ENCODE measurements around the gene COL11A1.
"Not testable (repeated sequence)": the region's sequence is repeated elsewhere in the genome, so short reads cannot be mapped to it uniquely, and the experiment has no call there.

Gene COL11A1

DNA sequence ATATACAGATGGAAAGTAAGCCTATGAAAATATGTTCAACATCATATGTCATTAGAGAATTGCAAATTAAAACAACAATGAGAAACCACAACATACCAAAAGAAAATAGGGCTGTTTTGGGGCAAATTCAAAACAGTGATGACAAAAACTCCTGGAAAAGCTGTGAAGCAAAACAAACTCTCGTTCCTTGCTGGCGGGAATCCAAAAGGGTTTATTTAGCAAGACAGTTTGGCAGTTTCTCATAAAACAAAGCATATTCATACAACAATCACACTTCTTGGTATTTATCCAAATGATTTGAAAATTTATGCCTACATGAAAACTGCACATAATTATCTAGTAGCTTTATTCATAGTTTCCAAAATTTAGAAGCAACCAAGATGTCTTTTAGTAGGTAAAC, 44.4 kb downstream of the COL11A1 start:
- no peak overlapping the region for H3K27ac ChIP-seq (ENCODE audit: low read depth, low read length)
- H3K4me3 ChIP-seq (ENCODE audit: low read length) = no peak overlapping the region
- no peak overlapping the region for H3K9ac ChIP-seq (ENCODE audit: low read length)
- H3K4me1 ChIP-seq (ENCODE audit: control insufficient read depth, insufficient read depth, low read length) = no peaks in the 10 kb centered on the region
- no peaks in the 10 kb centered on the region for H3K27me3 ChIP-seq (ENCODE audit: control insufficient read depth, insufficient read depth, low read length)
- no peaks in the 10 kb centered on the region for H3K36me3 ChIP-seq (ENCODE audit: control insufficient read depth, insufficient read depth, low read length)

GRCh38 chr1:103058391-103058790, 49.9 kb downstream of the COL11A1 start:
- no peaks in the 10 kb centered on the region for H3K27me3 ChIP-seq (ENCODE audit: control insufficient read depth, insufficient read depth, low read length)
- no peak overlapping the region for H3K9ac ChIP-seq (ENCODE audit: low read length)
- H3K36me3 ChIP-seq (ENCODE audit: control insufficient read depth, insufficient read depth, low read length) = no peaks in the 10 kb centered on the region
- no peaks in the 10 kb centered on the region for H3K4me1 ChIP-seq (ENCODE audit: control insufficient read depth, insufficient read depth, low read length)
- H3K4me3 ChIP-seq (ENCODE audit: low read length) = no peak overlapping the region
- H3K27ac ChIP-seq (ENCODE audit: low read depth, low read length) = no peak overlapping the region

- Histone ChIP-seq H3K27ac (ENCODE audit: low read depth, low read length) (no peak overlapping the region), H3K9ac (ENCODE audit: low read length) (no peak overlapping the region), H3K36me3 (ENCODE audit: control insufficient read depth, insufficient read depth, low read length) (no peaks in the 10 kb centered on the region), H3K4me1 (ENCODE audit: control insufficient read depth, insufficient read depth, low read length) (no peaks in the 10 kb centered on the region), H3K4me3 (ENCODE audit: low read length) (no peak overlapping the region), H3K27me3 (ENCODE audit: control insufficient read depth, insufficient read depth, low read length) (no peaks in the 10 kb centered on the region)
Measured at GRCh38 chr1:103056423-103056822, 51.9 kb downstream of the COL11A1 start.

DNA sequence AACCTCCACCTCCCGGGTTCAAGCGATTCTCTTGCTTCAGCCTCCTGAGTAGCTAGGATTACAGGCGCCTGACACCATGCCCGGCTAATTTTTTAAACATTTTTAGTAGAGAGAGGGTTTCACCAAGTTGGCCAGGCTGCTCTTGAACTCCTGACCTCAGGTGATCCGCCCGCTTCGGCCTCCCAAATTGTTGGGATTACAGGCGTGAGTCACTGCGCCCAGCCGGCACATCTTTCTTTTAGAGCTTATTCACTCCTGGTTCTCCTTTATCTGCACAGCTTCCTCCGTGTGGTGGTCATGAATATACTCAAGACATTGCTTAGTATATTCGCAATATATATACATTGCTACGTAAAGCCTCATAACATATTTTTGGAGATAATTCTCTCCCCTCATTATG, 80.2 kb downstream of the COL11A1 start:
- not testable (repeated sequence) for H3K9ac ChIP-seq (ENCODE audit: low read length); H3K27ac ChIP-seq (ENCODE audit: low read depth, low read length); H3K4me1 ChIP-seq (ENCODE audit: control insufficient read depth, insufficient read depth, low read length); H3K27me3 ChIP-seq (ENCODE audit: control insufficient read depth, insufficient read depth, low read length); H3K36me3 ChIP-seq (ENCODE audit: control insufficient read depth, insufficient read depth, low read length); H3K4me3 ChIP-seq (ENCODE audit: low read length)

DNA sequence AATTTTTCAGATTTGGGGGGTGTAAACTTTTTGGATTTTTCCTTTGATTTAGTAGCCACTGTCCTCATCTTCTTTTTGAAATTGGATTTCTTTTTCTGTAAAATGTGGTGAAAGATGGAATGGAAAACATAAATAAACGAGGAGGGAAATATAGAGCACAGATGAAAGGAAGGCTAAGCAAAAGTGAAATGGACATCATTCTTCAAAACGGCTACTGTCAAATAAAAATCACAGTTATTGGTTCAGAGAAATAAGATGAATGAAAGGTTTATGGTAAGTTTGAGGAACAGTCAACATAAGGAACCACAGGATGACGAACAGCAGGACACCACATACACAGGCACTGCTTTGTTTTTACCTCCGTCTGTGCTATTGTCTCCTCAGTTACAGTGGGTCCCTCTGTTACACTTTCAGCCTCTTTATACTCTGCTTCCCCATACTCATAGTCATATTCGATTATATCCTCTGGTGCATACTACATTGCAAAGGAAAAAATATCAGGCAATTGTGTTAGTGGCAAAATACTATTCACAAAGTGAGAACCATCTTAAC, 82.4 kb downstream of the COL11A1 start:
- H3K27me3 ChIP-seq (ENCODE audit: control insufficient read depth, insufficient read depth, low read length) = no peaks in the 10 kb centered on the region
- no peak overlapping the region for H3K9ac ChIP-seq (ENCODE audit: low read length)
- H3K4me3 ChIP-seq (ENCODE audit: low read length) = no peak overlapping the region
- H3K27ac ChIP-seq (ENCODE audit: low read depth, low read length) = no peak overlapping the region
- H3K36me3 ChIP-seq (ENCODE audit: control insufficient read depth, insufficient read depth, low read length) = no peaks in the 10 kb centered on the region
- H3K4me1 ChIP-seq (ENCODE audit: control insufficient read depth, insufficient read depth, low read length) = no peaks in the 10 kb centered on the region

GRCh38 chr1:103024051-103024450, 84.3 kb downstream of the COL11A1 start:
- H3K4me3 ChIP-seq (ENCODE audit: low read length) = no peak overlapping the region
- H3K4me1 ChIP-seq (ENCODE audit: control insufficient read depth, insufficient read depth, low read length) = no peaks in the 10 kb centered on the region
- H3K9ac ChIP-seq (ENCODE audit: low read length) = no peak overlapping the region
- H3K27me3 ChIP-seq (ENCODE audit: control insufficient read depth, insufficient read depth, low read length) = no peaks in the 10 kb centered on the region
- no peaks in the 10 kb centered on the region for H3K36me3 ChIP-seq (ENCODE audit: control insufficient read depth, insufficient read depth, low read length)
- no peak overlapping the region for H3K27ac ChIP-seq (ENCODE audit: low read depth, low read length)

DNA sequence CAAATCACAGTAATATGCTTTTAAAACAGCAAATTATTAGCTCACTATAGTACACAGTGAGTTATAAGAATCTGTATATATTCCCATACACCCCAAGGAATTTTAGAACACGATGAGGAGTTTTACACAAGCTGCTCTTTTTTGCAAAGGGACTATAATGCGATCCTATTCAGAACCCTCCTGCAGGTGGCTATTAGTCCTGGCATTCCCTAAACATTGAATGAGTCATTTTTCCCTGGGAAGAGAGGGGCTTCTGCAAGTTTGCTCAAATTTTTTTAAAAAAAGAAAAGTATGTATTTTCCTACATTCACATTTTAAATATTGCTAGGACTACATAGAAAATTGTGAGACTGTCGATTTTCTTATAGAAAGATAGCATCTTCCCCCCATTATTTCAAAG, 106.3 kb downstream of the COL11A1 start:
- H3K9ac ChIP-seq (ENCODE audit: low read length) = no peak overlapping the region
- no peaks in the 10 kb centered on the region for H3K27me3 ChIP-seq (ENCODE audit: control insufficient read depth, insufficient read depth, low read length)
- no peaks in the 10 kb centered on the region for H3K36me3 ChIP-seq (ENCODE audit: control insufficient read depth, insufficient read depth, low read length)

GRCh38 chr1:102978874-102979273, 129.4 kb downstream of the COL11A1 start:
- H3K27ac ChIP-seq (ENCODE audit: low read depth, low read length) = no peak overlapping the region
- no peaks in the 10 kb centered on the region for H3K4me1 ChIP-seq (ENCODE audit: control insufficient read depth, insufficient read depth, low read length)
- no peak overlapping the region for H3K9ac ChIP-seq (ENCODE audit: low read length)
- no peaks in the 10 kb centered on the region for H3K27me3 ChIP-seq (ENCODE audit: control insufficient read depth, insufficient read depth, low read length)
- no peak overlapping the region for H3K4me3 ChIP-seq (ENCODE audit: low read length)
- H3K36me3 ChIP-seq (ENCODE audit: control insufficient read depth, insufficient read depth, low read length) = no peaks in the 10 kb centered on the region

More for the DNA sequence above, 106.3 kb downstream of the COL11A1 start:
- no peaks in the 10 kb centered on the region for H3K4me1 ChIP-seq (ENCODE audit: control insufficient read depth, insufficient read depth, low read length)
- no peak overlapping the region for H3K4me3 ChIP-seq (ENCODE audit: low read length)
- no peak overlapping the region for H3K27ac ChIP-seq (ENCODE audit: low read depth, low read length)

GRCh38 chr1:102977292-102977691, 131.0 kb downstream of the COL11A1 start:
- Histone ChIP-seq H3K36me3 (ENCODE audit: control insufficient read depth, insufficient read depth, low read length) (no peaks in the 10 kb centered on the region), H3K27ac (ENCODE audit: low read depth, low read length) (no peak overlapping the region), H3K9ac (ENCODE audit: low read length) (no peak overlapping the region), H3K4me3 (ENCODE audit: low read length) (no peak overlapping the region), H3K27me3 (ENCODE audit: control insufficient read depth, insufficient read depth, low read length) (no peaks in the 10 kb centered on the region), H3K4me1 (ENCODE audit: control insufficient read depth, insufficient read depth, low read length) (no peaks in the 10 kb centered on the region)

GRCh38 chr1:102970496-102971078, 137.7 kb downstream of the COL11A1 start:
- Histone ChIP-seq H3K36me3 (ENCODE audit: control insufficient read depth, insufficient read depth, low read length) (no peaks in the 10 kb centered on the region), H3K4me1 (ENCODE audit: control insufficient read depth, insufficient read depth, low read length) (no peaks in the 10 kb centered on the region), H3K9ac (ENCODE audit: low read length) (no peak overlapping the region), H3K27me3 (ENCODE audit: control insufficient read depth, insufficient read depth, low read length) (no peaks in the 10 kb centered on the region), H3K27ac (ENCODE audit: low read depth, low read length) (no peak overlapping the region), H3K4me3 (ENCODE audit: low read length) (no peak overlapping the region)

DNA sequence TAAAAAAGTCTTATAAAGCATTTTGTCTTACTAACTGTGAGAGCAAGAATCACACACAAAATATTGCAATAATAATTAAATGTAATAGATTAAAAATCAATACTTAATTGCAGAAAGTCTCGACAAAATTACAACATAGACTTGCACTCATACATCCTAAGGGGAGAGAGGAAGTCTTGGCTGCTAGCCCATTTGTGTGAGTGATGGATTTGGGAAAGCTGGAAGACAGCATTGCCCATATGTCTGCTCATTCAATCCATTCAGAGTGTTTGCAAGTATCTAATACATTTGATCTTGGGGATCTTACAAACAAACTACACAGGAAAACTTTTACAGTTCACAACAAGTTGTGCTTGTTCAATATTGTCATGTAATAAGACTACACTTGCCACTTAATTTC, 140.5 kb downstream of the COL11A1 start:
- Histone ChIP-seq H3K9ac (ENCODE audit: low read length) (no peak overlapping the region), H3K27me3 (ENCODE audit: control insufficient read depth, insufficient read depth, low read length) (no peaks in the 10 kb centered on the region), H3K36me3 (ENCODE audit: control insufficient read depth, insufficient read depth, low read length) (no peaks in the 10 kb centered on the region), H3K4me1 (ENCODE audit: control insufficient read depth, insufficient read depth, low read length) (no peaks in the 10 kb centered on the region), H3K4me3 (ENCODE audit: low read length) (no peak overlapping the region), H3K27ac (ENCODE audit: low read depth, low read length) (no peak overlapping the region)

GRCh38 chr1:102961549-102961948, 146.8 kb downstream of the COL11A1 start:
- Histone ChIP-seq H3K4me3 (ENCODE audit: low read length) (no peak overlapping the region), H3K27ac (ENCODE audit: low read depth, low read length) (no peak overlapping the region), H3K36me3 (ENCODE audit: control insufficient read depth, insufficient read depth, low read length) (no peaks in the 10 kb centered on the region), H3K27me3 (ENCODE audit: control insufficient read depth, insufficient read depth, low read length) (no peaks in the 10 kb centered on the region), H3K4me1 (ENCODE audit: control insufficient read depth, insufficient read depth, low read length) (no peaks in the 10 kb centered on the region), H3K9ac (ENCODE audit: low read length) (no peak overlapping the region)

DNA sequence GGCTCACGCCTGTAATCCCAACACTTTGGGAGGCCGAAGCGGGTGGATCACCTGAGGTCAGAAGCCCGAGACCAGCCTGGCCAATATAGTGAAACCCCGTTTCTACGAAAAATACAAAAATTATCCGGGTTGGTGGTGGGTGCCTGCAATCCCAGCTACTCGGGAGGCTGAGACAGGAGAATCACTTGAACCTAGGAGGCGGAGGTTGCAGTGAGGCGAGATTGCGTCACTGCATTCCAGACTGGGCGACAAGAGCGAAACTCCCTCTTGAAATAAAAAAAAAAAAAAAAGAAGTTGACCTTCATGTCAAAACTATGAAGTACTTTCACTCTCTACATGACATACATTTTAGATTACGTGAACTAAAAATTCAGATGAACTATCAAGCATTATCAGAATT, 153.7 kb downstream of the COL11A1 start:
- H3K9ac ChIP-seq (ENCODE audit: low read length) = no peak overlapping the region
- H3K27ac ChIP-seq (ENCODE audit: low read depth, low read length) = no peak overlapping the region
- H3K4me3 ChIP-seq (ENCODE audit: low read length) = no peak overlapping the region
- H3K27me3 ChIP-seq (ENCODE audit: control insufficient read depth, insufficient read depth, low read length) = no peaks in the 10 kb centered on the region
- no peaks in the 10 kb centered on the region for H3K4me1 ChIP-seq (ENCODE audit: control insufficient read depth, insufficient read depth, low read length)
- no peaks in the 10 kb centered on the region for H3K36me3 ChIP-seq (ENCODE audit: control insufficient read depth, insufficient read depth, low read length)
